GM19395 (cell line): Measurements from ENCODE around the gene GABPA.

Source experiments
- ATAC-seq: cut with Tn5 transposase; IDR thresholded peaks from one replicate; pipeline ENCODE4 v1.9.1; 2021; ENCODE audit warnings: mild to moderate bottlenecking, moderate library complexity; ENCODE audit not compliant: unreplicated experiment

Gene GABPA

DNA sequence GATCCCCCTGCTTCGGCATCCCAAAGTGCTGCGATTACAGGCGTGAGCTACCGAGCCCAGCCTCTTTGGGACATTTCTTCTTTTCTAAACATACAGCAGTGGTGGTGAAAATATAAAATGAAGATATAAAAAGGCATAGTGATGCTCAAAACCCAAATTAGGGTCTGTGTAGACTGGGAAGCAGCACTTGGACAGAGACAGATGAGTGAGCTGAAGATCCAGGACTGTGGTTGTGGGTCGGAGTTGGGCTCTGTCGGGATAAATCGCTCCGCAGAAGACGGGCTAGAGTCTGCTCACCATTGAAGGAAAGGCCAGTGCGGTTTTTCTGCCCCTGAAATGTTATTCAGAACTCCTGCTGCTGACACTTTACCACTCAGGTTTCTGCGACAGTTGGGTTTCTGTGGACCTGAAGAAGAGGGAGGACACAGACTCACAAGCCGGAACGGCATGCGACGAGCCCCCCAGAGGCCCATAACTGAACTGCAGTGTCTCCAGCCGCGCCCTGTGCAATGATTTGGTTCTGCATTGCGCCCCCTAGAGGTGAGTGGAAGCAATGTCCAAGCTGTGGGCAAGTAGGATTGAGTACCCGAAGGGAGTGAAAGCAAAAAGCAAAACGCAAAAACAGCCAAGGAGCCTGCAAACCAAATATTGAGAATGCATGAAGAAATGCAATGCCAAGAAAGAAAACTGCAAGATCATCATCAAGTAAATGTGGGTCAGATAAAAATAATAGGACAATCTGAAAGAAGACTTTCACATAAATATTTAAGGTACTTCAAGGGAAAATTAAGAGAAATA lies 66.6 kb downstream of the GABPA start:
- peak; percentile 99 for ATAC-seq

DNA sequence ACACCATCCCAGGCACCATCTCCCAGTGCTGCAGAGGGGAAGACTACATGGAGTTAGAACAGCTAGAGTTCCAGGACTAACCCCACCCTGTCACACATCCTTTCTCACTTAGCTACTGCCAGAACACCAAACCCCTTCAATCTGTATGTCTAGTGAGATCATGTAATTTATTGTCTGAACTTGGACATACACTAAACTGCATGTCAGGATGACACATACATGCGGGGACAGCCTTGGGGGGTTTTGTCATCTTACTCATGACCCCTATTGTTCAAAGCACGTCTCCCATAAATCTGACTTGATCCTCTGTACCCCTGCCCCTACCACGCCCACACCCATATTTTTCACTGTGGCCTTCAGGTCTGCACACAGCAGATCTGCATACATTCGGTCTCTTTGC lies 71.3 kb downstream of the GABPA start:
- no peak for ATAC-seq

DNA sequence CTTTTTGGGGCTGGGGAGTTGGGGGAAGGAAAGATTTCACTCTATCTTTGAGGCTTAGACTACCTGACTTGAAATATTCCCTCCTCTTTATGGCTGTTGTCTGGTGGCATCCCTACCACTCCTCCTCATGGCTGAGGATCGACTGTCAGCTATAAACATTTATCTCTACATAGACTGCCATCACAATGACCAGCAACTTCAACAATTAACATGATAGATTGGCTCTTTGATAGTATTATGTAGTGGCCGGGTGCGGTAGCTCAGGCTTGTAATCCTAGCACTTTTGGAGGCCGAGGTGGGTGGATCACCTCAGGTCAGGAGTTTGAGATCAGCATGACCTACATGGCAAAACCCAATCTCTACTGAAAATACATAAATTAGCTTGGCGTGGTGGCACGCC lies 72.4 kb downstream of the GABPA start:
- no peak for ATAC-seq

DNA sequence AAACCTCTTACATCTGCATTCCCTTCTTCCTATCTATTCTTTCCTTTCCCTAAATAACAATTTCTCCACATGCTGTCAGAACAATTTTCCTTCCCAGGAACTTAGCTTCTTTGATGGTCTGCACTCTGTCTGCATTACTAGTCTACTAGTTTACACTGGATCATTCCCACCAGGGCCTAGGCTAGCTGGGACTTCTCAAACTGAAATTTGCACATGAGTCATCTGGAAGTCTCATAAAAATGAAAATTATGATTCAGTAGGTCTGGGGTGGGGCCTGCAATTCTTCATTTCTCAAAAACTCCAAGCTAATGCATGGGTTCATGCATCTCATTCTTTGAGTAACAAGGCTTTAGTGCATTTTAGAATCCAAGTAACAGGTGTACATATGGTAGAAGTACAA lies 74.2 kb downstream of the GABPA start:
- no peak for ATAC-seq

DNA sequence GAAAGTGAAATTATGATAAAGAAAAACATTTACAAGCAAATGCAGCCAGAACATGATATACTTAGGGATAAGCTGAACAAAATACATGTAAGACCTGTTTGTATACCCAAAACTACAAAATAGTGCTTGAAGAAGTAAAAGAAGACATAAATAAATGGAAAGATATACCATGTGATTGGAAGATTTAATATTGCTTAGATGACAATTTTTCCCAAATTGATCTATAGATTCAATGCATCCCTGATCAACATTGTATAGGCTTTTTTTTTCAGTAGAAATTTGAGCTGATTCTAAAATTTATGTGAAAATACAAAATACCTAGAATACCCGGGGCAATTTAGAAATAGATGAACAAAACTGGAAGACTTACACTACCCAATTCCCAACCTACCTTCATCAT lies 76.4 kb downstream of the GABPA start:
- ATAC-seq, result no peak

DNA sequence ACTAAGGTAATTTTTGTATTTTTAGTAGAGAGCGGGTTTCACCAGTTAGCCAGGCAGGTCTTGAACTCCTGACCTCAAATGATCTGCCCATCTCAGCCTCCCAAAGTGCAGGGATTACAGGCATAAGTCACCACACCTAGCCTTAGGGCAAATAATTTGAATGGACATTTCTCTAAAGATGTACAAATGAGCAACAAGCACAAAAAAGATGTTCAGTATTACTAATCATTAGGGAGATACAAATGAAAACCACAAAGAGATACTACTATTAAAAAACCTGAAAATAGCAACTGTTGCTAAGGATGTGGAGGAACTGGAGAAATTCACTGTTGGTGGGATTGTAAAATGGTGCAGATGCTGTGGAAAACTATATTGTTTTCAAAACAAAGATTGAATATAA lies 79.1 kb downstream of the GABPA start:
- ATAC-seq, result no peak

DNA sequence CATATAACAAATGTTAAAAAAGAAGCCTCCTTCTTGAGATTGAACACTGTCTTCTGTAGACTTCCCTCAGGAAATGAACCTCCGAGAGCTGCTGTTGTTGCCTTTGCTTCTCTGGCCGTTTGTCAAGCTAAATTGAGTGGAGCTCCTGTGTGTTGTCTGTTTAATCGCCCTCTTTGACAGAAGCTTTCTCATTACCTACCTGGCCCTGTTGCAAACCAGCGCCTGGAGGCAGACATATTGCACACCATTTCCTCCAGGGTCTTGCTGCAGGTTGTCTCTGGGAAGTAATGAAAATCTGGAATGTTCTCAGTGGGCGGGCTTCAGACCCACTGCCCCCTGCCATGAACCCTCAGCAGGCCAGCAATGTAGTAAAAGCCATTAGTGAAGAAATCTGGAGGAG lies 83.3 kb downstream of the GABPA start:
- ATAC-seq, result no peak

DNA sequence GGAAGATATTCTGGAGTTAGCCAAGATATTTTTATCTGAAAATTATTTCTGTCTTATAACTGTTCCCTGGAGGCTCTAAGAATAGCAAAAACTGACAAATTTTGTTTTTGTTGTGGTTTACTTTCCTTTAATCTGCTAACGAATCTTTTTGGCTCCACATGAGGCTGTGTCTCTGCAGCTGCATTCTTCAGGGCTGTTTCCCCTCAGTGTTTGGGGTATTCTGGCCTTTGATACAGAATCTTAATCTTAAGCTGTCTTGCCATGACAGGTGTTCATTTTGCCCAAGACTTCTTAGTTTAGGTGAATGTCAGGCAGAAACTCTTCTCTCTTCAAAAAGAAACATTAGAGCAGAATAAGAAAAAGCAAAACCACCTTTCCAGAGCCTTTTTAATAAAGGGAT lies 83.8 kb downstream of the GABPA start:
- ATAC-seq, result no peak
